ENCODE data around the gene C13orf46. TPM values are rescaled to one million over a fixed set of nuclear protein-coding genes. Genes with fewer than 3 reads are reported as not detected.

Gene C13orf46
- total and polyA plus RNA-seq, 8 donors = 0.58 to 32.6 (median 8.7) TPM; not detected in 1

GRCh38 chr13:113917594-113918371, 56.1 kb downstream of the C13orf46 start:
- intact Hi-C loops (cut with DNase I; ENCODE audit: low total_unique reads) = no loop called here
- no peaks in the 10 kb centered on the region for H3K36me3 ChIP-seq
- peaks cover 0 to 9% (median 0%) of the 10 kb centered on the region in 4 donors for H3K4me1 ChIP-seq
- H3K9me3 ChIP-seq = peaks cover 0 to 16% (median 12%) of the 10 kb centered on the region in 4 donors
- H3K27me3 ChIP-seq = peaks cover 0 to 41% (median 6%) of the 10 kb centered on the region in 3 donors
- no peak overlapping the region for H3K27ac ChIP-seq
- 70 to 77% (median 71%) methylated on average over 17 to 29 of the region's 29 CpGs for WGBS, 5 donors
- no peak for TF ChIP-seq POLR2A (IDR thresholded peaks at IDR 0.05)
- TF ChIP-seq, protein P1, sequence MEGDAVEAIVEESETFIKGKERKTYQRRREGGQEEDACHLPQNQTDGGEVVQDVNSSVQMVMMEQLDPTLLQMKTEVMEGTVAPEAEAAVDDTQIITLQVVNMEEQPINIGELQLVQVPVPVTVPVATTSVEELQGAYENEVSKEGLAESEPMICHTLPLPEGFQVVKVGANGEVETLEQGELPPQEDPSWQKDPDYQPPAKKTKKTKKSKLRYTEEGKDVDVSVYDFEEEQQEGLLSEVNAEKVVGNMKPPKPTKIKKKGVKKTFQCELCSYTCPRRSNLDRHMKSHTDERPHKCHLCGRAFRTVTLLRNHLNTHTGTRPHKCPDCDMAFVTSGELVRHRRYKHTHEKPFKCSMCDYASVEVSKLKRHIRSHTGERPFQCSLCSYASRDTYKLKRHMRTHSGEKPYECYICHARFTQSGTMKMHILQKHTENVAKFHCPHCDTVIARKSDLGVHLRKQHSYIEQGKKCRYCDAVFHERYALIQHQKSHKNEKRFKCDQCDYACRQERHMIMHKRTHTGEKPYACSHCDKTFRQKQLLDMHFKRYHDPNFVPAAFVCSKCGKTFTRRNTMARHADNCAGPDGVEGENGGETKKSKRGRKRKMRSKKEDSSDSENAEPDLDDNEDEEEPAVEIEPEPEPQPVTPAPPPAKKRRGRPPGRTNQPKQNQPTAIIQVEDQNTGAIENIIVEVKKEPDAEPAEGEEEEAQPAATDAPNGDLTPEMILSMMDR (IDR thresholded peaks at IDR 0.05) = no peak
- TF ChIP-seq POLR2AphosphoS5 (IDR thresholded peaks at IDR 0.05) = no peak
- TF ChIP-seq EP300 (IDR thresholded peaks at IDR 0.05) = no peak
- peak in 1 of 2 donors; percentile 23 for DNase-seq
- H3K4me3 ChIP-seq = no peak overlapping the region

DNA sequence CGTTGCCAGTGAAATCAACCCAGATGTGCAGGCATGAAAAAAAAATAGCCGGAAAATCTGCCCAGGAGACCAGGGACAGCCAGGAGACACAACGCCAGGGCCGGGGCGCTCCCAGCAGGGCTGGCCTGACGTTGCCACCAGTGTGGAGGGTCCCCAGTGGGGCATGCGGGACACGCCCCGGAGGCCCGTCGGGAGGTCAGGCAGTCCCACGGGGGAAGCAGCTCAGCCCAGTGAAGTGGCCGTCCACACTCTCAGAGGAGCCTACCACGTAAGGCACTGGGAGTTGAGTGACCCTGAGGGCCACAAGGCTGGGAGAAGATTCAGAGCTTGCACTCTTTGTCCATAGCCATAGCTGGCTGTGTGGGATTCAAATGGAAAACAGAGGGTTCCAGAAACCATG, 56.8 kb downstream of the C13orf46 start:
- peaks cover 0 to 13% (median 8%) of the 10 kb centered on the region in 4 donors for H3K9me3 ChIP-seq
- H3K27me3 ChIP-seq = peaks cover 0 to 41% (median 6%) of the 10 kb centered on the region in 3 donors
- peak in 1 of 2 donors; percentile 11 for DNase-seq
- H3K4me3 ChIP-seq = no peak overlapping the region
- WGBS, 5 donors = 81 to 91% (median 88%) methylated on average over 14 of the region's 14 CpGs
- H3K36me3 ChIP-seq = no peaks in the 10 kb centered on the region
- H3K27ac ChIP-seq = no peak overlapping the region
- TF ChIP-seq, protein P1 (IDR thresholded peaks at IDR 0.05) = no peak
- TF ChIP-seq EP300 (IDR thresholded peaks at IDR 0.05) (no peak), POLR2AphosphoS5 (IDR thresholded peaks at IDR 0.05) (no peak), POLR2A (IDR thresholded peaks at IDR 0.05) (no peak)
- intact Hi-C loops (cut with DNase I; ENCODE audit: low total_unique reads) = no loop called here
- H3K4me1 ChIP-seq = peaks cover 0 to 9% (median 0%) of the 10 kb centered on the region in 4 donors

- 80 to 88% (median 84%) methylated on average over 2 of the region's 2 CpGs for WGBS, 5 donors
- Histone ChIP-seq H3K4me3 (no peak overlapping the region), H3K27ac (no peak overlapping the region), H3K27me3 (peaks cover 0 to 41% (median 6%) of the 10 kb centered on the region in 3 donors), H3K9me3 (peaks cover 0 to 6% (median 1%) of the 10 kb centered on the region in 4 donors), H3K4me1 (peaks cover 0 to 9% (median 0%) of the 10 kb centered on the region in 4 donors), H3K36me3 (no peaks in the 10 kb centered on the region)
- no peak for DNase-seq
- peak in 1 of 3 donors; percentile 7 for TF ChIP-seq POLR2AphosphoS5 (IDR thresholded peaks at IDR 0.05)
- no peak for TF ChIP-seq POLR2A (IDR thresholded peaks at IDR 0.05)
- intact Hi-C loops (cut with DNase I; ENCODE audit: low total_unique reads) = no loop called here
Measured at GRCh38 chr13:113916330-113916815, 57.5 kb downstream of the C13orf46 start.

GRCh38 chr13:113915786-113916329, 58.0 kb downstream of the C13orf46 start:
- H3K36me3 ChIP-seq = no peaks in the 10 kb centered on the region
- no peak overlapping the region for H3K27ac ChIP-seq
- peaks cover 0 to 41% (median 6%) of the 10 kb centered on the region in 3 donors for H3K27me3 ChIP-seq
- intact Hi-C loops (cut with DNase I; ENCODE audit: low total_unique reads) = no loop called here
- peak in 1 of 2 donors; percentile 19 for DNase-seq
- H3K4me1 ChIP-seq = peaks cover 0 to 9% (median 0%) of the 10 kb centered on the region in 4 donors
- no peak for TF ChIP-seq EP300 (IDR thresholded peaks at IDR 0.05)
- no peak for TF ChIP-seq POLR2AphosphoS5 (IDR thresholded peaks at IDR 0.05)
- TF ChIP-seq, protein P1 (IDR thresholded peaks at IDR 0.05) = no peak
- TF ChIP-seq POLR2A (IDR thresholded peaks at IDR 0.05) = no peak
- peaks cover 0 to under 1% (median 0%) of the 10 kb centered on the region in 4 donors for H3K9me3 ChIP-seq
- no peak overlapping the region for H3K4me3 ChIP-seq
- WGBS, 5 donors = 81 to 93% (median 90%) methylated on average over 11 of the region's 11 CpGs
